Glutamatergic neuron (in vitro differentiated cells): ENCODE data around the gene PAQR5. TPM values are rescaled to one million over a fixed set of nuclear protein-coding genes. Genes with fewer than 3 reads are reported as not detected.

ENCODE experiments used
- DNase-seq: peaks from one replicate; pipeline ENCODE4 v3.0.0; 2022
- H3K27ac Mint-ChIP-seq: one replicate; pipeline ENCODE4 v1.8.0; 2020; ENCODE audit warnings: mild to moderate bottlenecking, mixed read lengths, inconsistent platforms; ENCODE audit not compliant: unreplicated experiment
- H3K27me3 Mint-ChIP-seq: one replicate; pipeline ENCODE4 v1.8.0; 2020; ENCODE audit warnings: mild to moderate bottlenecking, moderate library complexity, mixed read lengths, inconsistent platforms; ENCODE audit not compliant: unreplicated experiment
- H3K36me3 Mint-ChIP-seq: one replicate; pipeline ENCODE4 v1.8.0; 2020; ENCODE audit warnings: mild to moderate bottlenecking, mixed read lengths, inconsistent platforms; ENCODE audit not compliant: unreplicated experiment
- H3K4me1 Mint-ChIP-seq: one replicate; pipeline ENCODE4 v1.8.0; 2020; ENCODE audit warnings: mild to moderate bottlenecking, low read depth, mixed read lengths, inconsistent platforms; ENCODE audit not compliant: unreplicated experiment
- H3K4me3 Mint-ChIP-seq: one replicate; pipeline ENCODE4 v1.8.0; 2020; ENCODE audit warnings: mild to moderate bottlenecking, mixed read lengths, inconsistent platforms; ENCODE audit not compliant: unreplicated experiment
- H3K9me3 Mint-ChIP-seq: one replicate; pipeline ENCODE4 v1.8.0; 2020; ENCODE audit warnings: mild to moderate bottlenecking, moderate library complexity, mixed read lengths, inconsistent platforms; ENCODE audit not compliant: unreplicated experiment
- CTCF ChIP-seq: fragments of 200-600 bp; sonication (generic); IDR thresholded peaks from one replicate; pipeline ENCODE4 v1.5.0; 2021; ENCODE audit not compliant: partially characterized antibody, unreplicated experiment
- total RNA-seq: library from RNA; stranded (reverse); fragmentation: NEBNext Ultra II Directional; extraction: Animal tissue kit (Norgen Biotek cat#: 25700); gene quantifications from one replicate; pipeline ENCODE4 v1.2.1, GENCODE V29; 2021; ENCODE audit not compliant: unreplicated experiment

The PAQR5 gene
- total RNA-seq, 1 donor from 2014 or later, result not detected

GRCh38 chr15:69272139-69272538 is 26.6 kb upstream of the PAQR5 start:
- TF ChIP-seq CTCF, result no peak
- Mint-ChIP-seq H3K4me1 (peaks cover 6% of the 10 kb centered on the region), H3K4me3 (no peak overlapping the region), H3K36me3 (no peaks in the 10 kb centered on the region), H3K27ac (no peak overlapping the region), H3K9me3 (no peaks in the 10 kb centered on the region), H3K27me3 (no peaks in the 10 kb centered on the region)
- DNase-seq, result no peak

- Mint-ChIP-seq H3K27ac (no peak overlapping the region), H3K4me1 (peaks cover 6% of the 10 kb centered on the region), H3K4me3 (no peak overlapping the region), H3K27me3 (no peaks in the 10 kb centered on the region), H3K9me3 (no peaks in the 10 kb centered on the region), H3K36me3 (no peaks in the 10 kb centered on the region)
- no peak for DNase-seq
- TF ChIP-seq CTCF, result no peak
Observed at GRCh38 chr15:69272891-69273290, 25.8 kb upstream of the PAQR5 start.

GRCh38 chr15:69275074-69275670 is 23.5 kb upstream of the PAQR5 start:
- peaks cover 6% of the 10 kb centered on the region for H3K4me1 Mint-ChIP-seq
- no peak overlapping the region for H3K4me3 Mint-ChIP-seq

GRCh38 chr15:69275933-69276560 is 22.7 kb upstream of the PAQR5 start:
- H3K9me3 Mint-ChIP-seq, result no peaks in the 10 kb centered on the region
- no peaks in the 10 kb centered on the region for H3K27me3 Mint-ChIP-seq
- H3K4me3 Mint-ChIP-seq, result no peak overlapping the region
- H3K36me3 Mint-ChIP-seq, result no peaks in the 10 kb centered on the region
- DNase-seq, result no peak
- TF ChIP-seq CTCF, result no peak
- peaks cover 6% of the 10 kb centered on the region for H3K4me1 Mint-ChIP-seq
- H3K27ac Mint-ChIP-seq, result no peak overlapping the region

More at GRCh38 chr15:69275074-69275670, 23.5 kb upstream of the PAQR5 start:
- TF ChIP-seq CTCF, result no peak
- no peaks in the 10 kb centered on the region for H3K36me3 Mint-ChIP-seq
- H3K27ac Mint-ChIP-seq, result no peak overlapping the region
- H3K9me3 Mint-ChIP-seq, result no peaks in the 10 kb centered on the region
- H3K27me3 Mint-ChIP-seq, result no peaks in the 10 kb centered on the region
- DNase-seq, result no peak

GRCh38 chr15:69277316-69277715 is 21.4 kb upstream of the PAQR5 start:
- Mint-ChIP-seq H3K4me3 (no peak overlapping the region), H3K36me3 (no peaks in the 10 kb centered on the region), H3K9me3 (no peaks in the 10 kb centered on the region), H3K27ac (no peak overlapping the region), H3K27me3 (no peaks in the 10 kb centered on the region), H3K4me1 (peaks cover 6% of the 10 kb centered on the region)
- TF ChIP-seq CTCF, result no peak
- no peak for DNase-seq
